ENCODE data around the gene SPACA1.

Gene SPACA1

GRCh38 chr6:88045521-88046136 lies 2.0 kb upstream of the SPACA1 start:
- H3K4me3 ChIP-seq (ENCODE audit: low read length), result no peak overlapping the region
- no peak overlapping the region for H3K9ac ChIP-seq (ENCODE audit: low read length)
- no peaks in the 10 kb centered on the region for H3K36me3 ChIP-seq (ENCODE audit: control insufficient read depth, insufficient read depth, low read length)
- no peaks in the 10 kb centered on the region for H3K27me3 ChIP-seq (ENCODE audit: control insufficient read depth, insufficient read depth, low read length)
- H3K27ac ChIP-seq (ENCODE audit: low read depth, low read length), result no peak overlapping the region
- no peaks in the 10 kb centered on the region for H3K4me1 ChIP-seq (ENCODE audit: control insufficient read depth, insufficient read depth, low read length)

- Histone ChIP-seq H3K9ac (ENCODE audit: low read length) (no peak overlapping the region), H3K4me3 (ENCODE audit: low read length) (no peak overlapping the region), H3K4me1 (ENCODE audit: control insufficient read depth, insufficient read depth, low read length) (no peaks in the 10 kb centered on the region), H3K27me3 (ENCODE audit: control insufficient read depth, insufficient read depth, low read length) (no peaks in the 10 kb centered on the region), H3K27ac (ENCODE audit: low read depth, low read length) (no peak overlapping the region), H3K36me3 (ENCODE audit: control insufficient read depth, insufficient read depth, low read length) (no peaks in the 10 kb centered on the region)
Observed at GRCh38 chr6:88048578-88048977, 937 bp downstream of the SPACA1 start.

DNA sequence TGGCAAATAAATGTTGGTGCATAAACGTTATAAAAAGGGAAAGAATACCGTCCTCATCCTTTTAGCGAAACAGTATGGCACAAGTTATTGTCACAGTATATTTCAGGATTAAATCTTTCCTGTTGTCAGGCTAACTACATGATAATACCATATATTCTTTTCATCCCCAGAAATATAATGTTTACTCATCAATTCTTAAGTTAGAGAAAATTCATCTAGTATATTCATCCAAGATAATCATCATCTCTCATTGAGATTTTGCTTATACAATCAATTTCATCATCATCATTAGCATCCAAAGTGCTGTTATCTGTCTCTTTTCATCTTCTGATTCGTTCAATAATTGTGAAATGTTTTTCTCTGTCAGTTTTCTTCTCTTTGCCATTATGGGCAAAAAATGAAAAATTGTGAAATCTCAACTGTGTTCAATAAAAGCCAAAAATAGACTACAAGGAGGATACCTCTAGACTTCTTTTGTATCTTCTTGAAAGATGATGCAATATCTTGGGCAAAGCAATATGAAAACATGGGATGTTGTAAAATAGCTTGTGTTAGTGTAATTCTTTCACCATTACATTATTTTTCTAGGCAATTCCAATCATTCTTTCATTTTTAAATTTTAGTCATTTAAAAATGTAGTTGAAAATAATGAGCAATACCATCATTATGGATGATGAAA lies 2.6 kb downstream of the SPACA1 start:
- Histone ChIP-seq H3K27ac (ENCODE audit: low read depth, low read length) (no peak overlapping the region), H3K9ac (ENCODE audit: low read length) (no peak overlapping the region), H3K36me3 (ENCODE audit: control insufficient read depth, insufficient read depth, low read length) (no peaks in the 10 kb centered on the region), H3K4me1 (ENCODE audit: control insufficient read depth, insufficient read depth, low read length) (no peaks in the 10 kb centered on the region), H3K4me3 (ENCODE audit: low read length) (no peak overlapping the region), H3K27me3 (ENCODE audit: control insufficient read depth, insufficient read depth, low read length) (no peaks in the 10 kb centered on the region)

DNA sequence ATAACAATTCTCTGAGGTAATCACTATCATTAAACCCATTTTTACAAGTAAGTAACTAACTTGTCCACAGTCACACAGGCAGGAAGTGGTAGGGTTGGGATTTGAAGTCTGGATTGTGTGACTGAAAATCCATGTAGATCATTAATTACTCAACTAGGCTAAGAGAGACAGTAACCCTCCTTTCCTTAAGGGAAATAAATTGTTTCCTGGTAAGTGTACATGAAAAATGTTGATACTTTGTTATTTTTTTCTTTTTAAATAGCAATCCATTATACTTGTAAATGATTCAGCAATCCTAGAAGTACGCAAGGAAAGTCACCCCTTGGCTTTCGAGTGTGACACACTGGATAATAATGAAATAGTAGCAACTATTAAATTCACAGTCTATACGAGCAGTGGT lies 11.6 kb downstream of the SPACA1 start:
- Histone ChIP-seq H3K4me1 (ENCODE audit: control insufficient read depth, insufficient read depth, low read length) (no peaks in the 10 kb centered on the region), H3K27me3 (ENCODE audit: control insufficient read depth, insufficient read depth, low read length) (no peaks in the 10 kb centered on the region), H3K27ac (ENCODE audit: low read depth, low read length) (no peak overlapping the region), H3K4me3 (ENCODE audit: low read length) (no peak overlapping the region), H3K9ac (ENCODE audit: low read length) (no peak overlapping the region), H3K36me3 (ENCODE audit: control insufficient read depth, insufficient read depth, low read length) (no peaks in the 10 kb centered on the region)

DNA sequence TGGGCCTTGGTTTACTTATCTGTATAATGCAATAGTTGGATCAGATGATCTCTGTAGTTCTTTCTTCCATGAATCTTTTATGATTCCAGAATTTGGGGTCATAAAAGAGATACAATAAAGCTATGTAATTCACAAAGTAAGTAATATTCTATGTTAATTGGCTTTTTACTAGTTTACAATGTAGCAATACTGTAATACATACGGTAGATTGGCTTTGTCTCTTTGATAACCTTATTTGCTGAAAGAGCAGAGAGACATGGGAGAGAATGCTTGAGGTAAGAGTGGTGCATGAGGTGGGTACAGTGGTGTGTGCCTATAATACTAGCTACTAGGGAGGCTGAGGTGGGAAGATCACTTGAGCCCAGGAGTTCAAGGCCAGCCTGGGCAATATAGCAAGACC lies 14.7 kb downstream of the SPACA1 start:
- no peak overlapping the region for H3K9ac ChIP-seq (ENCODE audit: low read length)
- no peaks in the 10 kb centered on the region for H3K36me3 ChIP-seq (ENCODE audit: control insufficient read depth, insufficient read depth, low read length)
- H3K4me1 ChIP-seq (ENCODE audit: control insufficient read depth, insufficient read depth, low read length), result no peaks in the 10 kb centered on the region
- no peaks in the 10 kb centered on the region for H3K27me3 ChIP-seq (ENCODE audit: control insufficient read depth, insufficient read depth, low read length)
- H3K4me3 ChIP-seq (ENCODE audit: low read length), result no peak overlapping the region
- no peak overlapping the region for H3K27ac ChIP-seq (ENCODE audit: low read depth, low read length)

DNA sequence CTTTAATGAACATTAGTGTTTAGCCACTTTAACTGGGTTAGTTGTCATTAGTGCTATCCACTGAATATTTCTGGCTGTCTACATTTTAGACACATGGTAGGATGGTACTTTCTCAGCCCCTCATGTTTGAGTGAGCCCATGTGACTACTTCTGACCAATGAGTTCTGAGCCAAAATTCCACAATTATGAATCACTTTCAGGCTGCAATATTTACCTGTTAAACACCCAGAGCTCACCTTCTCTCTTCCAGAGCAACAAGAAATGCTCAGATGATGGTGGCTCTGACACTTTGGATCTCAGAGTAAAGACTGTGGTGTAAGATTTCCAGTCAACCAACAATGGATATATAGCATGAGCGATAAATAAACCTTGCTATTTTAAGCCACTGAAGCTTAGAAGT lies 24.8 kb downstream of the SPACA1 start:
- Histone ChIP-seq H3K4me1 (ENCODE audit: control insufficient read depth, insufficient read depth, low read length) (no peaks in the 10 kb centered on the region), H3K27me3 (ENCODE audit: control insufficient read depth, insufficient read depth, low read length) (no peaks in the 10 kb centered on the region), H3K4me3 (ENCODE audit: low read length) (no peak overlapping the region), H3K9ac (ENCODE audit: low read length) (no peak overlapping the region), H3K36me3 (ENCODE audit: control insufficient read depth, insufficient read depth, low read length) (no peaks in the 10 kb centered on the region), H3K27ac (ENCODE audit: low read depth, low read length) (no peak overlapping the region)

DNA sequence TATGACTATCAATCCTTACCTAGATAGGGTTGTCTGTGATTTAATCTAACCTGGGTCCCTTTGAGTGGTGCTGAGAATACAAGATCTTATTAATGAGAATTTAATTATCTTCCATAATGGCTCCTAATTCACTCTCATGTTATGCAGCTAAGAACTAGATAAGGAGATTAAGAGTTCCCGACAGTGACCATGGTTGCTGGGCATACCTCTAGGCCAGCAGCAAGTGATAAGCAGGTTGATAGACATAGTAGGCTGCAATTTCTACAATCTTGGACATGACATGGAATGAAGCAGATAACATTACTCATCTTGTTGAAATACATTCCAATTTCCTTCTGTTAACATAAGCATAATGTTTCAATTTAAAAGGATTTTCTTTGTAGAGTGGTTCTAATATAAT lies 27.1 kb downstream of the SPACA1 start:
- H3K9ac ChIP-seq (ENCODE audit: low read length), result no peak overlapping the region
- H3K27ac ChIP-seq (ENCODE audit: low read depth, low read length), result no peak overlapping the region
- H3K4me1 ChIP-seq (ENCODE audit: control insufficient read depth, insufficient read depth, low read length), result no peaks in the 10 kb centered on the region

DNA sequence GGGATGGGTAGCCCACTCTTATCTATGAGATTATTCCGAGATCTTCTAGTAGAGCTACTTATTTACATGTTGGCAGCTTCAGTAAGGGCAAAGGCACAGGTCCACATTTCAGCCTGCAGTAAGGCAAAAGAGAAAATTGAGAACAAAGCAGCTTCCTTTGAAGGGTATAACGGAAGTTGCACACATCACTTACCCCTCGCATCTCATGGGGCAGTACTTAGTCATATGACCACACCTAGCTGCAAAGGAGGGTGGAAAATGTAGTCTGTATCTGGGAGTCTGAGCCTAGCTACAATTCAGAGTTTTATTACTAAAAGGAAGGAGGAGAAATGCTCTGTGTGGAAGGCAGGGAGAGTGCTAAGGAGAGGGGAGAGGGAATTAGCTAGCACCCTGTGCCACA lies 29.7 kb downstream of the SPACA1 start:
- Histone ChIP-seq H3K36me3 (ENCODE audit: control insufficient read depth, insufficient read depth, low read length) (no peaks in the 10 kb centered on the region), H3K27ac (ENCODE audit: low read depth, low read length) (no peak overlapping the region), H3K9ac (ENCODE audit: low read length) (no peak overlapping the region), H3K4me3 (ENCODE audit: low read length) (no peak overlapping the region), H3K4me1 (ENCODE audit: control insufficient read depth, insufficient read depth, low read length) (no peaks in the 10 kb centered on the region), H3K27me3 (ENCODE audit: control insufficient read depth, insufficient read depth, low read length) (no peaks in the 10 kb centered on the region)

More for the DNA sequence above, 27.1 kb downstream of the SPACA1 start:
- Histone ChIP-seq H3K4me3 (ENCODE audit: low read length) (no peak overlapping the region), H3K36me3 (ENCODE audit: control insufficient read depth, insufficient read depth, low read length) (no peaks in the 10 kb centered on the region), H3K27me3 (ENCODE audit: control insufficient read depth, insufficient read depth, low read length) (no peaks in the 10 kb centered on the region)

- Histone ChIP-seq H3K4me3 (ENCODE audit: low read length) (no peak overlapping the region), H3K27ac (ENCODE audit: low read depth, low read length) (no peak overlapping the region), H3K36me3 (ENCODE audit: control insufficient read depth, insufficient read depth, low read length) (no peaks in the 10 kb centered on the region), H3K27me3 (ENCODE audit: control insufficient read depth, insufficient read depth, low read length) (no peaks in the 10 kb centered on the region), H3K4me1 (ENCODE audit: control insufficient read depth, insufficient read depth, low read length) (no peaks in the 10 kb centered on the region), H3K9ac (ENCODE audit: low read length) (no peak overlapping the region)
Observed at GRCh38 chr6:88086792-88087191, 39.2 kb downstream of the SPACA1 start.

- Histone ChIP-seq H3K4me1 (ENCODE audit: control insufficient read depth, insufficient read depth, low read length) (no peaks in the 10 kb centered on the region), H3K9ac (ENCODE audit: low read length) (no peak overlapping the region), H3K4me3 (ENCODE audit: low read length) (no peak overlapping the region), H3K36me3 (ENCODE audit: control insufficient read depth, insufficient read depth, low read length) (no peaks in the 10 kb centered on the region), H3K27ac (ENCODE audit: low read depth, low read length) (no peak overlapping the region), H3K27me3 (ENCODE audit: control insufficient read depth, insufficient read depth, low read length) (no peaks in the 10 kb centered on the region)
Observed at GRCh38 chr6:88089708-88090107, 42.1 kb downstream of the SPACA1 start.

DNA sequence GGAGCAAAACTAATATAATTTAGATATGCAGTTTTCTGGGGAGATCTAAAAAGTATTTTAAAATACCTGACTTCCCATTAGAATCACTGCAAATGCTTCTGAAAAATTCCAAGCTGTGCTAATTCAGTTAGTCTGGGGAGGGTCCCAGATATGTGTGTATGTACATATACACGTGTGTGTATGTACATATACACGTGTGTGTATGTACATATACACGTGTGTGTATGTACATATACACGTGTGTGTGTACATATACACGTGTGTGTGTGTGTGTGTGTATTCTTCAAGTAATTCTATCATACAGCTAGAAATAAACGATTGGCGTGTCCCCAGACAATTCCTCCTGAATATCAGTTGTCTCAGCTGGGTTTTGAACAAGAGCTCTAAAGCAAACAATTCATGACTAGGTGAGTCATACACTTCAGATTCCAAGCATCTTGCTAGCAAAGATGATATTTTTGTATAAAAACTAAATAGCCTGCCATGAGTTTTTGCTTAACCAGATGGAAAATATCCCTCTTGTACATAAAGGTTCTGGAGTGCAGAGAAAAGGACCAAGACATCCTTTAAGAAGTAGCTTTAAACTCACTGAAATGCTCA lies 58.2 kb downstream of the SPACA1 start:
- no peaks in the 10 kb centered on the region for H3K27me3 ChIP-seq (ENCODE audit: control insufficient read depth, insufficient read depth, low read length)
- no peaks in the 10 kb centered on the region for H3K4me1 ChIP-seq (ENCODE audit: control insufficient read depth, insufficient read depth, low read length)
- no peaks in the 10 kb centered on the region for H3K36me3 ChIP-seq (ENCODE audit: control insufficient read depth, insufficient read depth, low read length)
- H3K4me3 ChIP-seq (ENCODE audit: low read length), result no peak overlapping the region
- H3K27ac ChIP-seq (ENCODE audit: low read depth, low read length), result no peak overlapping the region
- no peak overlapping the region for H3K9ac ChIP-seq (ENCODE audit: low read length)

- no peaks in the 10 kb centered on the region for H3K27me3 ChIP-seq (ENCODE audit: control insufficient read depth, insufficient read depth, low read length)
- H3K36me3 ChIP-seq (ENCODE audit: control insufficient read depth, insufficient read depth, low read length), result no peaks in the 10 kb centered on the region
- H3K4me1 ChIP-seq (ENCODE audit: control insufficient read depth, insufficient read depth, low read length), result no peaks in the 10 kb centered on the region
- no peak overlapping the region for H3K27ac ChIP-seq (ENCODE audit: low read depth, low read length)
- no peak overlapping the region for H3K4me3 ChIP-seq (ENCODE audit: low read length)
- H3K9ac ChIP-seq (ENCODE audit: low read length), result no peak overlapping the region
Observed at GRCh38 chr6:88107241-88107640, 59.6 kb downstream of the SPACA1 start.

DNA sequence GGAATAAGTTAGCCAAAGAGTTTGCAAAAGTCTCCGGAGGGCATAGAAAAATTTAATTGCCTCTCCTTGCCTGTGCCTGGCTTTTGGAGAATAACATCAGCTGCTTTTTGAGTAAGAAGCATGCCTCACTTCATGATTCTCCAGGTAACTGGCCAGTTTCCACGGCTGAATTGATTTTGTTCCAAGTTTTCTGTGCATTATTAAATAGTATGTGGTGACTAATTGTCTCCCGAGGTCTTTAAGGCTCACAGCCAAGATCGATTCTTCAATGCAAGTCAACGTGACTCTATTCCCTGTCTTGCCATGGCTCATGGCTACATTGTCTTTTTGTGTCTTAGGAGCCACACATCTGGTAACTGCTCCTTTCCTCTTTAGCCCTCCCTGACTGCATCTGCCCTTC lies 64.3 kb downstream of the SPACA1 start:
- Histone ChIP-seq H3K4me1 (ENCODE audit: control insufficient read depth, insufficient read depth, low read length) (no peaks in the 10 kb centered on the region), H3K27me3 (ENCODE audit: control insufficient read depth, insufficient read depth, low read length) (no peaks in the 10 kb centered on the region)

More for the DNA sequence above, 64.3 kb downstream of the SPACA1 start:
- Histone ChIP-seq H3K36me3 (ENCODE audit: control insufficient read depth, insufficient read depth, low read length) (no peaks in the 10 kb centered on the region), H3K27ac (ENCODE audit: low read depth, low read length) (no peak overlapping the region), H3K9ac (ENCODE audit: low read length) (no peak overlapping the region), H3K4me3 (ENCODE audit: low read length) (no peak overlapping the region)
